Measurements from ENCODE around the gene LIFR. TPM values are rescaled to one million over a fixed set of nuclear protein-coding genes. Genes with fewer than 3 reads are reported as not detected.

The LIFR gene
- total RNA-seq, 2 experiments from 2014 or later = 0.20 TPM; not detected in 1

GRCh38 chr5:38555354-38556087, 925 bp downstream of the LIFR start:
- H3K4me3 Mint-ChIP-seq = peak overlapping the region; percentile 78
- peaks cover 7% of the 10 kb centered on the region for H3K4me1 Mint-ChIP-seq (ENCODE audit: low read depth)
- CTCF ChIA-PET = interaction anchor here (0.9 to 3.2 kb wide), 2 partner anchors 46 to 114 kb away, joined by 3 to 14 read pairs; no protein-coding TSS in a partner anchor
- no peaks in the 10 kb centered on the region for H3K36me3 Mint-ChIP-seq (ENCODE audit: low read depth)
- H3K27me3 Mint-ChIP-seq (ENCODE audit: low read depth) = peaks cover 51% of the 10 kb centered on the region
- DNase-seq = no peak
- H3K9me3 Mint-ChIP-seq = no peaks in the 10 kb centered on the region
- intact Hi-C loops (cut with micrococcal nuclease) = loop anchor here (5.0 to 10.0 kb wide), 3 partner anchors 109 to 517 kb away; partner anchors contain the start of gene RICTOR
- no peak overlapping the region for H3K27ac Mint-ChIP-seq

GRCh38 chr5:38554861-38555260, 1.6 kb downstream of the LIFR start:
- intact Hi-C loops (cut with micrococcal nuclease) = loop anchor here (5.0 to 10.0 kb wide), 4 partner anchors 110 to 517 kb away; partner anchors contain the start of gene RICTOR
- Mint-ChIP-seq H3K4me1 (ENCODE audit: low read depth) (peaks cover 7% of the 10 kb centered on the region), H3K27me3 (ENCODE audit: low read depth) (peaks cover 51% of the 10 kb centered on the region), H3K27ac (no peak overlapping the region), H3K36me3 (ENCODE audit: low read depth) (no peaks in the 10 kb centered on the region), H3K9me3 (no peaks in the 10 kb centered on the region), H3K4me3 (peak overlapping the region; percentile 11)
- CTCF ChIA-PET = interaction anchor here (3.2 kb wide), 1 partner anchor 113 kb away, joined by 14 read pairs; no protein-coding TSS in a partner anchor
- no peak for DNase-seq

DNA sequence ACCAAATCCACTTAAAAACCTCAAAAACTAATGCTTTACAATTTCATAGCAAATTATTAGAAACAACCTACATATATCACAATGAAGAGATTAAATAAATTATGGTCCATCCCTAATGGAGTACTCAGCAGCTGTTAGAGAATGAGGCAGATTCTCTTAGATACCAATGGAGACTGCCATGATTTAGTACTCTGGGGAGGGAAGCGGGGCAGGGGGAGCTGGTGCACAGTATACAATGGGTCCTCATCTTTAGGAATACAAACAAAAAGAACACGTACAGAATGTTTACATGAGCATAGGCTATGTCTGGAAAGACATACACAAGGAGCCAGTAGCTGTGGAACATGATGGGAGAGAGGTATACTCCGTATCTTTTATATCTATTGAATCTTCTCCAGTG, 2.0 kb downstream of the LIFR start:
- Mint-ChIP-seq H3K4me3 (no peak overlapping the region), H3K27me3 (ENCODE audit: low read depth) (peaks cover 51% of the 10 kb centered on the region), H3K4me1 (ENCODE audit: low read depth) (peaks cover 7% of the 10 kb centered on the region), H3K27ac (no peak overlapping the region), H3K9me3 (no peaks in the 10 kb centered on the region), H3K36me3 (ENCODE audit: low read depth) (no peaks in the 10 kb centered on the region)
- no peak for DNase-seq
- CTCF ChIA-PET = interaction anchor here (3.2 kb wide), 1 partner anchor 113 kb away, joined by 14 read pairs; no protein-coding TSS in a partner anchor
- intact Hi-C loops (cut with micrococcal nuclease) = loop anchor here (5.0 to 10.0 kb wide), 3 partner anchors 110 to 370 kb away; no protein-coding TSS in a partner anchor

DNA sequence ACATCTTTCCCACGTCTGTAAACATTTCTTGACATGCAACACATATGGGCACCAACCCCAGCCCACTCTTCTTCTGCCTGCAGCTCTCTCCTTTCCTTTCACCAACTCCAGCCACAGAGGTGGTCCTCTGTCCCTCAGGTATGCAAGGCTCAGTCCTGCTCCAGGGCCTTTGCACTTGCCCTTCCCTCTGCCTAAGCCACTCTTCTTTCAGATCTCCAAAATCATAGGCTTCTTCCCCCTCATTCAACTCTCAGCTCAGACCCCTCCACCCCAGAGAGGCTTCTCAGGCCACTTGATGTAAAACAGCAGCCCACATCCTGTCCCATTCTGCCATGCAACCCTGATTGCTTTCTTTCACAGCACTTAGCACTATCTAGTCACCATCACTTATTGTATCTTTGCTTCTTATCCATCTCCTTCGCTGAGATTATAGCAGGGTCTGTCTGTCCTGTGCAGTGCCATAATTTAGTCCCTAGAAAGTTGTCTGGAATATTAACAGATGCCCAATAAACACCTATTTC, 3.4 kb downstream of the LIFR start:
- CTCF ChIA-PET = interaction anchor here (1.1 to 3.2 kb wide), 2 partner anchors 112 to 132 kb away, joined by 3 to 14 read pairs; no protein-coding TSS in a partner anchor
- Mint-ChIP-seq H3K4me1 (ENCODE audit: low read depth) (peaks cover 7% of the 10 kb centered on the region), H3K27me3 (ENCODE audit: low read depth) (peaks cover 45% of the 10 kb centered on the region)

DNA sequence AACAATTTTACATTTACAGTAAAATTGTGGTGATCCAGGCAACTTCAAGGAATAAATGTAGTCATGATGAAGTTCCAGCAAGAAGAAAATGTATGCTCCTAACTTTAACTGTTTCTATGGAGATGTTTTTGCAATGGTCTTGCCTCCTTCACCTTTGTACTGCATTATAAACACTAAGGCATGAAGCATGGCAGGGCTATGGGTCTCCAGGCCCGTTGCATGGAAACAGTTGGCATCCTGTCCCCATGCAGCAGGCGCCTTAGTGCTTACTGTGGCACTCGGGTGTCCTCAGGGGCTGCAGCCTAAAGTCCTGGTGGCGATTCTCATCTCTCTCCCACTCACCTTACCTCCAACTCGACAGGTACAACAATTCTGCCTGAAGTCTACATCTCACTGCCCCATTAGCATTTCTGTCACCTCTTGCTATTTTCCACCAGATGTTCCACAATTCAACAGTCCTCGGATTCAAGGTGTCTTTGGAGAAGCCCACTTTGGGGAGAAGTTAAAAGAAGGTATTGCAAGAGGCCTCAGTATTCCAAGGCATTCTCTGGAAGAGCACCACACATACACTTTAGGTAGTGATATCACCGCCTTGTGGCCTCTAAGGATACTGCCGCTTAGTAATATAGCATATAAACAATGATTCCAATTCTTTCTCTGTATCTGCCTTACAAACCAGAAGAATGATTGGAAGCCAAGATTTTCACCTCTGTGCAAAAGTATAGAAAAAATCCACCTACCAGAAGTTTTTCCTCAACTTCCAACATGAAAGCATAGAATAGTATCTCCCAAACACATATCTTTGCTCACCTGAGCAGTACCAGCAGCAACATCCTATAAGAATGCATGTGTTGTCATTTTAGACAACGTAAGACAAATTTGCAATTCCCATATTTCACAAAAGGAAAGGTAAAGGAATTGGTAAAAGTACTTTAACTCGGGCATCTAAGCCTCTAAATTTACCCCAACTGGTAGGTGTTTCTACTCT, 5.1 kb downstream of the LIFR start:
- no peaks in the 10 kb centered on the region for H3K36me3 Mint-ChIP-seq (ENCODE audit: low read depth)
- peak; percentile 12 for DNase-seq

More for the DNA sequence above, 3.4 kb downstream of the LIFR start:
- intact Hi-C loops (cut with micrococcal nuclease) = loop anchor here (5.0 to 10.0 kb wide), 3 partner anchors 112 to 372 kb away; no protein-coding TSS in a partner anchor
- Mint-ChIP-seq H3K27ac (no peak overlapping the region), H3K36me3 (ENCODE audit: low read depth) (no peaks in the 10 kb centered on the region), H3K9me3 (no peaks in the 10 kb centered on the region), H3K4me3 (no peak overlapping the region)
- no peak for DNase-seq

GRCh38 chr5:38548064-38548759, 8.2 kb downstream of the LIFR start:
- no peaks in the 10 kb centered on the region for H3K36me3 Mint-ChIP-seq (ENCODE audit: low read depth)
- CTCF ChIA-PET = interaction anchor here (0.6 to 0.8 kb wide), 2 partner anchors 11 to 106 kb away, joined by 3 read pairs; no protein-coding TSS in a partner anchor
- no peaks in the 10 kb centered on the region for H3K9me3 Mint-ChIP-seq
- intact Hi-C loops (cut with micrococcal nuclease) = no loop called here
- H3K27me3 Mint-ChIP-seq (ENCODE audit: low read depth) = peaks cover 18% of the 10 kb centered on the region
- H3K4me1 Mint-ChIP-seq (ENCODE audit: low read depth) = no peaks in the 10 kb centered on the region
- DNase-seq = no peak
- no peak overlapping the region for H3K4me3 Mint-ChIP-seq
- no peak overlapping the region for H3K27ac Mint-ChIP-seq

More for the DNA sequence above, 5.1 kb downstream of the LIFR start:
- Mint-ChIP-seq H3K27me3 (ENCODE audit: low read depth) (peaks cover 33% of the 10 kb centered on the region), H3K9me3 (no peaks in the 10 kb centered on the region), H3K4me1 (ENCODE audit: low read depth) (peaks cover 4% of the 10 kb centered on the region), H3K27ac (no peak overlapping the region), H3K4me3 (no peak overlapping the region)
- CTCF ChIA-PET = interaction anchor here (1.2 kb wide), 1 partner anchor 110 kb away, joined by 7 read pairs; no protein-coding TSS in a partner anchor
- intact Hi-C loops (cut with micrococcal nuclease) = loop anchor here (1.0 to 10.0 kb wide), 5 partner anchors 110 to 373 kb away; no protein-coding TSS in a partner anchor

DNA sequence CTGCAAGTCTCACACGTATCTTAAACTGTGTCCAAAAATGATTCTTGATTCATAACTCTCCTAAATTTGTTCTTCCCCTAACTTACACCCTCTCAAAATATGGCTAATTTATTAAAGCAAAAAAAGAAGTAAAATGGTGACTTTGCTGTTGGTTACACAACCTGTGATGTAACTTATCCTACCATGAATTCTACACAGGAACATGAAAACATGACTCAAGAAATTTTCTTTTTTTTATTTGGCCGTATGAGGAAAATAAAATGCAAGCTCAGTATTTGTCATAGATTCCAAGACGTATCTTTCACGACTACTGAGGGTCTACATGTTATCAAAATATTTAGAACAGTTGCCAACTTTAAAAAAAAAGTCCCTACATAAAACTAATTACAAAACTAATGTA, 9.2 kb downstream of the LIFR start:
- H3K27ac Mint-ChIP-seq = no peak overlapping the region
- CTCF ChIA-PET = interaction anchor here (0.8 kb wide), 1 partner anchor 12 kb away, joined by 3 read pairs; no protein-coding TSS in a partner anchor
- H3K27me3 Mint-ChIP-seq (ENCODE audit: low read depth) = peaks cover 10% of the 10 kb centered on the region
- H3K4me1 Mint-ChIP-seq (ENCODE audit: low read depth) = no peaks in the 10 kb centered on the region
- DNase-seq = no peak
- H3K9me3 Mint-ChIP-seq = no peaks in the 10 kb centered on the region
- H3K36me3 Mint-ChIP-seq (ENCODE audit: low read depth) = no peaks in the 10 kb centered on the region
- intact Hi-C loops (cut with micrococcal nuclease) = no loop called here
- no peak overlapping the region for H3K4me3 Mint-ChIP-seq

- DNase-seq = no peak
- Mint-ChIP-seq H3K4me1 (ENCODE audit: low read depth) (no peaks in the 10 kb centered on the region), H3K36me3 (ENCODE audit: low read depth) (no peaks in the 10 kb centered on the region), H3K4me3 (no peak overlapping the region), H3K9me3 (no peaks in the 10 kb centered on the region), H3K27ac (no peak overlapping the region), H3K27me3 (ENCODE audit: low read depth) (peaks cover 9% of the 10 kb centered on the region)
- CTCF ChIA-PET = interaction anchor here (0.6 to 1.8 kb wide), 2 partner anchors 42 to 105 kb away, joined by 3 to 5 read pairs; no protein-coding TSS in a partner anchor
- intact Hi-C loops (cut with micrococcal nuclease) = no loop called here
These were observed 9.7 kb downstream of the LIFR start for GRCh38 chr5:38546691-38547146.

DNA sequence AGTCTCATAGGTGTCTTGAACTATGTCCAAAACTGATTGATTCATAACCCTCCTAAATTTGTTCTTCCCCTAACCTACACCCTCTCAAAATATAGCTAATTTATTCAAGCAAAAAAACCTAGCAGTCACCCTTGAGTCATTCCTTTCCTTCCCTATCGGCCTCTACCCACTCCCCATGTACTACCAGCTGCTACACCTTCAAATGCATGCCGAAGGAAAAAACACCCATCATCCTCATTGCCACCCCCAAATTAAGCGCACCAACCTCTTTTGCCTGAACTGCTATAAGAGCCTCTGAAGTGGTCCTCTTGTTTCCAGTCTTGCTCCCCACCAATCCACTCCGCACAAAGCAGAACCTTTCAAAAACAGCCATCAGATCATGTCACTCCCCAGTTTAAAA, 12.6 kb downstream of the LIFR start:
- H3K9me3 Mint-ChIP-seq = no peaks in the 10 kb centered on the region
- no peaks in the 10 kb centered on the region for H3K4me1 Mint-ChIP-seq (ENCODE audit: low read depth)
- DNase-seq = no peak
- no peaks in the 10 kb centered on the region for H3K36me3 Mint-ChIP-seq (ENCODE audit: low read depth)
- peaks cover 5% of the 10 kb centered on the region for H3K27me3 Mint-ChIP-seq (ENCODE audit: low read depth)
- CTCF ChIA-PET = no interaction called here
- H3K4me3 Mint-ChIP-seq = no peak overlapping the region
- intact Hi-C loops (cut with micrococcal nuclease) = no loop called here
- H3K27ac Mint-ChIP-seq = no peak overlapping the region

DNA sequence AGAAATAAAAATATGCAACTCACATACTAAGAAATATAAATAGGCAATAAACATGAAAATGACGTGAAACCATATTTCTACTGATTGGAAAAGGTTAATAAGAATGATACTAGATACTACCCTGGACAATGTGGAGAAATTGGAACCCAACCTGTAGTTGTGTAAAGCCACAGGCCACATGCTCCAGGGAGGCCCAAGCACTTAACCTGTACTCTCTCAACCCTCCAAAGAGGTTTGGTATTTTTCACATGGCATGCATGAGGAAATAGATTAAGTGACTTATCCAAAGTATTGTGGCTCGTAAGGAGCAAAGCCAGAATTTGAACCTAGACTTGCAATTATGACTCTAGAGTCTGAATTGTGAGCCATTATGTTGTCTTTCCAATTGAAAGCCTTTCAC, 13.4 kb downstream of the LIFR start:
- Mint-ChIP-seq H3K27ac (no peak overlapping the region), H3K4me3 (no peak overlapping the region), H3K36me3 (ENCODE audit: low read depth) (no peaks in the 10 kb centered on the region), H3K4me1 (ENCODE audit: low read depth) (no peaks in the 10 kb centered on the region), H3K27me3 (ENCODE audit: low read depth) (peaks cover 8% of the 10 kb centered on the region), H3K9me3 (no peaks in the 10 kb centered on the region)
- intact Hi-C loops (cut with micrococcal nuclease) = no loop called here
- DNase-seq = no peak
- CTCF ChIA-PET = no interaction called here

DNA sequence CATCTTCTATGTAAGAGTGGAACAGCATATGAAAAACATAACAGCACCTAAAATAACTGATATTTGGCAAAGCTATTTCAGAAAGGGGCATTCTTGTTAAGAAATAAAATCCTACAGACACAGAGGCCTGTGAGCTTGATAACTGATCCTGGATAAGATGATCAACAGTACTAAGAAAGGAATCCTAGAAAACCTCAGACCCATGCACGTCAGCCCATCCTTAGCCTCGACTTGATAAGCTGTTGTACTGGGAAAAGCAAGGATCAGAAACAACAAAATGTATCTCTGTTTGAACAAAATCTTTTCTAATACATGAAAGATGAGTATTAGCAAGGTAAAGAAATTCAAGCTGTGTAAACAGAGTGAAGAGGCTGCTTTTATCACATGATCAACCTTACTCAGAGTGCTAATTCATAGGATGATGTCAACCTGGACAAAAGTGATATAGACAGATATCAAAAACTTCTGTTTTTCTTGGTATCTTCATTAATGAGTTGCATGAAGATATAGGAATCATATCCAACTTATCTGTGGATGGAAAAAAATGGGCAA, 15.2 kb downstream of the LIFR start:
- Mint-ChIP-seq H3K27me3 (ENCODE audit: low read depth) (peaks cover 8% of the 10 kb centered on the region), H3K4me3 (no peak overlapping the region), H3K27ac (no peak overlapping the region), H3K4me1 (ENCODE audit: low read depth) (no peaks in the 10 kb centered on the region), H3K36me3 (ENCODE audit: low read depth) (no peaks in the 10 kb centered on the region), H3K9me3 (no peaks in the 10 kb centered on the region)
- intact Hi-C loops (cut with micrococcal nuclease) = no loop called here
- DNase-seq = no peak
- CTCF ChIA-PET = interaction anchor here (0.7 kb wide), 1 partner anchor 140 kb away, joined by 4 read pairs; no protein-coding TSS in a partner anchor
